Fibroblast of lung (primary cell): Measurements from ENCODE around the gene ASCC3. TPM values are rescaled to one million over a fixed set of nuclear protein-coding genes. Genes with fewer than 3 reads are reported as not detected.
A peak's percentile ranks its signal among the peaks of the same experiment; 100 is the strongest.

Source experiments
- DNase-seq, 2 donors: peaks; one replicate each; pipeline versions ENCODE4 v3.0.0 to v3.0.0-alpha.2; 2010; ENCODE audit warnings: low read depth in 2 of 2
- H2AFZ ChIP-seq: 2 replicates; pipeline ENCODE4 v1.5.1; 2012; ENCODE audit warnings: low read length, control low read depth, inconsistent platforms
- H3K27ac ChIP-seq: 2 replicates; pipeline ENCODE4 v1.5.1; 2011; ENCODE audit warnings: low read length, control low read depth; ENCODE audit not compliant: insufficient read depth
- H3K27me3 ChIP-seq: 2 replicates; pipeline ENCODE4 v1.5.1; 2011; ENCODE audit warnings: mild to moderate bottlenecking, low read length; ENCODE audit not compliant: control insufficient read depth, insufficient read depth
- H3K36me3 ChIP-seq: 2 replicates; pipeline ENCODE4 v1.5.1; 2011; ENCODE audit warnings: low read length; ENCODE audit not compliant: control insufficient read depth, insufficient read depth
- H3K4me1 ChIP-seq: 2 replicates; pipeline ENCODE4 v1.5.1; 2011; ENCODE audit warnings: low read length; ENCODE audit not compliant: control insufficient read depth, insufficient read depth; ENCODE audit errors: extremely low read depth
- H3K4me2 ChIP-seq: 2 replicates; pipeline ENCODE4 v1.5.1; 2011; ENCODE audit warnings: low read length, control low read depth; ENCODE audit not compliant: insufficient read depth; ENCODE audit errors: extremely low read depth
- H3K4me3 ChIP-seq, 4 experiments: fragments of 200-600 bp in 1 of 4; sonication (generic) in 1 of 4; replicated peaks in 1 of 4; 2 replicates each; pipeline ENCODE4 v1.5.1; 2011 to 2016; ENCODE audit warnings: low read length in 4 of 4, low read depth in 3 of 4, mild to moderate bottlenecking in 3 of 4, control low read depth in 2 of 4, inconsistent platforms in 1 of 4, mixed read lengths in 1 of 4; ENCODE audit not compliant: insufficient read depth in 1 of 4; ENCODE audit errors: control extremely low read depth in 1 of 4
- H3K79me2 ChIP-seq: 2 replicates; pipeline ENCODE4 v1.5.1; 2012; ENCODE audit warnings: mild to moderate bottlenecking, low read length, inconsistent platforms; ENCODE audit not compliant: control insufficient read depth, insufficient read depth
- H3K9ac ChIP-seq: 2 replicates; pipeline ENCODE4 v1.5.1; 2011; ENCODE audit warnings: mild to moderate bottlenecking, low read length, control low read depth; ENCODE audit not compliant: insufficient read depth
- H3K9me3 ChIP-seq: 2 replicates; pipeline ENCODE4 v1.5.1; 2012; ENCODE audit warnings: low read depth, low read length; ENCODE audit not compliant: control insufficient read depth, insufficient read depth
- H4K20me1 ChIP-seq: 2 replicates; pipeline ENCODE4 v1.5.1; 2011; ENCODE audit warnings: low read length; ENCODE audit not compliant: control insufficient read depth, insufficient read depth; ENCODE audit errors: extremely low read depth
- CTCF ChIP-seq, 2 donors: IDR thresholded peaks in 1 of 2; conservative IDR thresholded peaks in 1 of 2; 1 replicate in 1 of 2; 2 replicates in 1 of 2; pipeline ENCODE4 v1.5.1; 2011 to 2012; ENCODE audit warnings: low read length in 2 of 2, control low read depth in 1 of 2, inconsistent platforms in 1 of 2, low read depth in 1 of 2, mild to moderate bottlenecking in 1 of 2
- EZH2 ChIP-seq: IDR thresholded peaks from 2 replicates; pipeline ENCODE4 v1.5.1; 2012; ENCODE audit warnings: low read length, control low read depth, mild to moderate bottlenecking; ENCODE audit errors: missing control alignments
- polyA plus RNA-seq, 2 donors: library from polyadenylated mRNA; depleted of rRNA in 1 of 2; stranded (reverse) in 1 of 2; unstranded in 1 of 2; fragments of >200 nt; gene quantifications; 2 replicates each; pipeline ENCODE4 v1.2.1, GENCODE V29; 2011 to 2012; ENCODE audit warnings: missing spikeins in 1 of 2
- total RNA-seq: library from RNA; depleted of rRNA; stranded (reverse); fragments of >200 nt; gene quantifications from 2 replicates; pipeline ENCODE4 v1.2.1, GENCODE V29; 2014

The ASCC3 gene
- total and polyA plus RNA-seq, 2 donors (not counting 1 experiment from before 2014, with no cell fraction given): 36.2 to 75.3 TPM

GRCh38 chr6:100724222-100724621 is 156.9 kb downstream of the ASCC3 start:
- Histone ChIP-seq H3K79me2 (no peaks in the 10 kb centered on the region), H3K9me3 (no peaks in the 10 kb centered on the region), H4K20me1 (no peaks in the 10 kb centered on the region), H3K36me3 (no peaks in the 10 kb centered on the region), H2AFZ (no peak overlapping the region), H3K27me3 (no peaks in the 10 kb centered on the region), H3K4me1 (no peaks in the 10 kb centered on the region), H3K9ac (no peak overlapping the region), H3K4me2 (no peak overlapping the region), H3K27ac (no peak overlapping the region), H3K4me3 (no peak overlapping the region)
- TF ChIP-seq CTCF (conservative IDR thresholded peaks at IDR 0.05 in 1 of 2, IDR thresholded peaks at IDR 0.05 in 1 of 2; ENCODE audit: low read depth in 1 of 2, low read length in 2 of 2) (no peak), EZH2 (no peak)
- DNase-seq: peak in 1 of 2 donors; percentile 4

GRCh38 chr6:100721256-100721655 is 159.9 kb downstream of the ASCC3 start:
- no peaks in the 10 kb centered on the region for H4K20me1 ChIP-seq
- H3K4me3 ChIP-seq: no peak overlapping the region
- no peaks in the 10 kb centered on the region for H3K79me2 ChIP-seq
- no peak overlapping the region for H2AFZ ChIP-seq
- H3K27ac ChIP-seq: no peak overlapping the region
- H3K4me1 ChIP-seq: no peaks in the 10 kb centered on the region
- peak in 1 of 2 donors; percentile 4 for DNase-seq
- no peaks in the 10 kb centered on the region for H3K36me3 ChIP-seq
- H3K9ac ChIP-seq: no peak overlapping the region
- H3K9me3 ChIP-seq: no peaks in the 10 kb centered on the region
- H3K4me2 ChIP-seq: no peak overlapping the region
- no peaks in the 10 kb centered on the region for H3K27me3 ChIP-seq
- TF ChIP-seq EZH2 (no peak), CTCF (conservative IDR thresholded peaks at IDR 0.05 in 1 of 2, IDR thresholded peaks at IDR 0.05 in 1 of 2; ENCODE audit: low read depth in 1 of 2, low read length in 2 of 2) (no peak)

GRCh38 chr6:100719883-100720682 is 161.0 kb downstream of the ASCC3 start:
- Histone ChIP-seq H3K9me3 (no peaks in the 10 kb centered on the region), H3K27ac (no peak overlapping the region), H3K9ac (peak overlapping the region; percentile 6), H3K4me1 (no peaks in the 10 kb centered on the region), H3K36me3 (no peaks in the 10 kb centered on the region), H3K4me2 (peak overlapping the region; percentile 75), H4K20me1 (no peaks in the 10 kb centered on the region), H2AFZ (peak overlapping the region; percentile 45), H3K79me2 (no peaks in the 10 kb centered on the region), H3K4me3 (peak overlapping the region; percentile 8 to 44 (median 21)), H3K27me3 (no peaks in the 10 kb centered on the region)
- peak; percentile 10 to 56 for DNase-seq
- no peak for TF ChIP-seq EZH2
- peak; percentile 17 to 51 for TF ChIP-seq CTCF (conservative IDR thresholded peaks at IDR 0.05 in 1 of 2, IDR thresholded peaks at IDR 0.05 in 1 of 2; ENCODE audit: low read depth in 1 of 2, low read length in 2 of 2)
